HepG2 (cell line): Measurements from ENCODE around the gene UBFD1. TPM values are rescaled to one million over a fixed set of nuclear protein-coding genes. Genes with fewer than 3 reads are reported as not detected.

Source experiments
- ATAD3A ChIP-seq: sonication (generic); formaldehyde crosslinking; IDR thresholded peaks from 2 replicates; pipeline ENCODE4 v1.4.0; 2020; ENCODE audit warnings: missing genetic modification reagents
- CEBPG ChIP-seq: IDR thresholded peaks from 2 replicates; pipeline ENCODE4 v1.6.1; 2016
- ETS1 ChIP-seq: sonication (generic); formaldehyde crosslinking; IDR thresholded peaks from 2 replicates; pipeline ENCODE4 v1.4.0; 2020; ENCODE audit warnings: missing genetic modification reagents
- HNF4A ChIP-seq: sonication (generic); formaldehyde crosslinking; IDR thresholded peaks from 2 replicates; pipeline ENCODE4 v1.4.0; 2020; ENCODE audit warnings: missing genetic modification reagents
- KDM3A ChIP-seq: IDR thresholded peaks from 2 replicates; pipeline ENCODE4 v1.6.1; 2018; ENCODE audit warnings: low read depth, missing compliant biosample characterization
- MEIS2 ChIP-seq: sonication (generic); formaldehyde crosslinking; IDR thresholded peaks from 2 replicates; pipeline ENCODE4 v1.9.0; 2021; ENCODE audit warnings: mild to moderate bottlenecking, missing genetic modification reagents
- PAWR ChIP-seq: sonication (generic); formaldehyde crosslinking; IDR thresholded peaks from 2 replicates; pipeline ENCODE4 v1.4.0; 2020; ENCODE audit warnings: missing genetic modification reagents, mild to moderate bottlenecking, borderline replicate concordance
- RBM22 ChIP-seq: fragments of 200-400 bp; formaldehyde crosslinking; optimal IDR thresholded peaks from 2 replicates; pipeline ENCODE3; 2017; ENCODE audit warnings: mild to moderate bottlenecking, low read length, moderate library complexity
- ZNF333 ChIP-seq: sonication (generic); formaldehyde crosslinking; IDR thresholded peaks from 2 replicates; pipeline ENCODE4 v1.4.0; 2020; ENCODE audit warnings: mild to moderate bottlenecking, missing genetic modification reagents, borderline replicate concordance
- ZNF746 ChIP-seq: sonication (generic); formaldehyde crosslinking; IDR thresholded peaks from 2 replicates; pipeline ENCODE4 v1.8.0; 2022; ENCODE audit warnings: mild to moderate bottlenecking, missing genetic modification reagents
- ZNF781 ChIP-seq: sonication (generic); formaldehyde crosslinking; IDR thresholded peaks from 2 replicates; pipeline ENCODE4 v1.5.1; 2020; ENCODE audit warnings: borderline replicate concordance, mild to moderate bottlenecking, missing genetic modification reagents; ENCODE audit errors: not compliant biosample characterization
- polyA plus RNA-seq, 8 experiments: library from polyadenylated mRNA; depleted of rRNA in 3 of 8; stranded (reverse) in 7 of 8; unstranded in 1 of 8; fragments of >200 nt; fragmentation: Illumina TruSeq in 4 of 8; extraction: Trizol in 4 of 8; gene quantifications; 2 replicates each; pipeline versions ENCODE4 v1.2.1 to v1.2.3, GENCODE V29; 2011 to 2016; ENCODE audit warnings: low read depth in 4 of 8, missing spikeins in 1 of 8, mixed read lengths in 1 of 8; ENCODE audit not compliant: insufficient read depth in 1 of 8
- total RNA-seq, 5 experiments: library from RNA; depleted of rRNA; stranded (reverse); fragments of >200 nt; fragmentation: Illumina TruSeq; extraction: Trizol; gene quantifications; 2 replicates each; pipeline ENCODE4 v1.2.3, GENCODE V29; 2016; ENCODE audit warnings: low read depth in 1 of 5
- TF ChIP-seq, protein P1 (sequence below): sonication (generic); formaldehyde crosslinking; IDR thresholded peaks from one replicate; pipeline ENCODE4 v1.5.1; 2020; ENCODE audit warnings: mild to moderate bottlenecking, missing genetic modification reagents; ENCODE audit errors: not compliant biosample characterization
- TF ChIP-seq, protein P2 (sequence below): sonication (generic); formaldehyde crosslinking; IDR thresholded peaks from 2 replicates; pipeline ENCODE4 v1.9.0; 2021; ENCODE audit warnings: mild to moderate bottlenecking, missing genetic modification reagents

The UBFD1 gene
- total and polyA plus RNA-seq, 2 of the 13 experiments (the other 11 are each of a cell fraction or from before 2014, with no cell fraction given), result 100 to 111 TPM

GRCh38 chr16:23595246-23595950 lies 37.9 kb downstream of the UBFD1 start (continued):
- TF ChIP-seq, protein P1, sequence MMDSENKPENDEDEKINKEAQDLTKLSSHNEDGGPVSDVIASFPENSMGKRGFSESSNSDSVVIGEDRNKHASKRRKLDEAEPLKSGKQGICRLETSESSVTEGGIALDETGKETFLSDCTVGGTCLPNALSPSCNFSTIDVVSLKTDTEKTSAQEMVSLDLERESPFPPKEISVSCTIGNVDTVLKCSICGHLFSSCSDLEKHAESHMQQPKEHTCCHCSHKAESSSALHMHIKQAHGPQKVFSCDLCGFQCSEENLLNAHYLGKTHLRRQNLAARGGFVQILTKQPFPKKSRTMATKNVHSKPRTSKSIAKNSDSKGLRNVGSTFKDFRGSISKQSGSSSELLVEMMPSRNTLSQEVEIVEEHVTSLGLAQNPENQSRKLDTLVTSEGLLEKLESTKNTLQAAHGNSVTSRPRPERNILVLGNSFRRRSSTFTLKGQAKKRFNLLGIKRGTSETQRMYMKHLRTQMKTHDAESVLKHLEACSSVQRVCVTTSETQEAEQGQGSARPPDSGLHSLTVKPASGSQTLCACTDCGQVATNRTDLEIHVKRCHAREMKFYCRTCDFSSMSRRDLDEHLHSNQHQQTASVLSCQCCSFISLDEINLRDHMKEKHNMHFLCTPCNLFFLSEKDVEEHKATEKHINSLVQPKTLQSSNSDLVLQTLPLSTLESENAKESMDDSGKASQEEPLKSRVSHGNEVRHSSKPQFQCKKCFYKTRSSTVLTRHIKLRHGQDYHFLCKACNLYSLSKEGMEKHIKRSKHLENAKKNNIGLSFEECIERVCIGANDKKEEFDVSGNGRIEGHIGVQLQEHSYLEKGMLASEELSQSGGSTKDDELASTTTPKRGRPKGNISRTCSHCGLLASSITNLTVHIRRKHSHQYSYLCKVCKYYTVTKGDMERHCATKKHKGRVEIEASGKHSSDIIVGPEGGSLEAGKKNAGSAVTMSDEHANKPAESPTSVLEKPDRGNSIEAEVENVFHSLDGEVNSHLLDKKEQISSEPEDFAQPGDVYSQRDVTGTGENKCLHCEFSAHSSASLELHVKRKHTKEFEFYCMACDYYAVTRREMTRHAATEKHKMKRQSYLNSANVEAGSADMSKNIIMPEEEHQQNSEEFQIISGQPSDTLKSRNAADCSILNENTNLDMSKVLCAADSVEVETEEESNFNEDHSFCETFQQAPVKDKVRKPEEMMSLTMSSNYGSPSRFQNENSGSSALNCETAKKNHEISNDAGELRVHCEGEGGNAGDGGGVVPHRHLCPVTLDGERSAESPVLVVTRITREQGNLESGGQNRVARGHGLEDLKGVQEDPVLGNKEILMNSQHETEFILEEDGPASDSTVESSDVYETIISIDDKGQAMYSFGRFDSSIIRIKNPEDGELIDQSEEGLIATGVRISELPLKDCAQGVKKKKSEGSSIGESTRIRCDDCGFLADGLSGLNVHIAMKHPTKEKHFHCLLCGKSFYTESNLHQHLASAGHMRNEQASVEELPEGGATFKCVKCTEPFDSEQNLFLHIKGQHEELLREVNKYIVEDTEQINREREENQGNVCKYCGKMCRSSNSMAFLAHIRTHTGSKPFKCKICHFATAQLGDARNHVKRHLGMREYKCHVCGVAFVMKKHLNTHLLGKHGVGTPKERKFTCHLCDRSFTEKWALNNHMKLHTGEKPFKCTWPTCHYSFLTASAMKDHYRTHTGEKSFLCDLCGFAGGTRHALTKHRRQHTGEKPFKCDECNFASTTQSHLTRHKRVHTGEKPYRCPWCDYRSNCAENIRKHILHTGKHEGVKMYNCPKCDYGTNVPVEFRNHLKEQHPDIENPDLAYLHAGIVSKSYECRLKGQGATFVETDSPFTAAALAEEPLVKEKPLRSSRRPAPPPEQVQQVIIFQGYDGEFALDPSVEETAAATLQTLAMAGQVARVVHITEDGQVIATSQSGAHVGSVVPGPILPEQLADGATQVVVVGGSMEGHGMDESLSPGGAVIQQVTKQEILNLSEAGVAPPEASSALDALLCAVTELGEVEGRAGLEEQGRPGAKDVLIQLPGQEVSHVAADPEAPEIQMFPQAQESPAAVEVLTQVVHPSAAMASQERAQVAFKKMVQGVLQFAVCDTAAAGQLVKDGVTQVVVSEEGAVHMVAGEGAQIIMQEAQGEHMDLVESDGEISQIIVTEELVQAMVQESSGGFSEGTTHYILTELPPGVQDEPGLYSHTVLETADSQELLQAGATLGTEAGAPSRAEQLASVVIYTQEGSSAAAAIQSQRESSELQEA (CRISPR knock-in tag), result no peak
- TF ChIP-seq HNF4A (CRISPR knock-in tag) (peak; percentile 73), CEBPG (CRISPR knock-in tag) (no peak), MEIS2 (peak; percentile 20; the same call in 1 of the 2 replicates), KDM3A (CRISPR knock-in tag) (no peak), RBM22 (peak; percentile 70), PAWR (no peak), ZNF333 (0 out of 2 replicates have a peak, but pooled peaks have one; percentile 1), ETS1 (CRISPR knock-in tag) (0 out of 2 replicates have a peak, but pooled peaks have one; percentile 27), ATAD3A (no peak), ZNF781 (CRISPR knock-in tag) (peak; percentile 22), ZNF746 (CRISPR knock-in tag) (0 out of 2 replicates have a peak, but pooled peaks have one; percentile 19)
- TF ChIP-seq, protein P2, sequence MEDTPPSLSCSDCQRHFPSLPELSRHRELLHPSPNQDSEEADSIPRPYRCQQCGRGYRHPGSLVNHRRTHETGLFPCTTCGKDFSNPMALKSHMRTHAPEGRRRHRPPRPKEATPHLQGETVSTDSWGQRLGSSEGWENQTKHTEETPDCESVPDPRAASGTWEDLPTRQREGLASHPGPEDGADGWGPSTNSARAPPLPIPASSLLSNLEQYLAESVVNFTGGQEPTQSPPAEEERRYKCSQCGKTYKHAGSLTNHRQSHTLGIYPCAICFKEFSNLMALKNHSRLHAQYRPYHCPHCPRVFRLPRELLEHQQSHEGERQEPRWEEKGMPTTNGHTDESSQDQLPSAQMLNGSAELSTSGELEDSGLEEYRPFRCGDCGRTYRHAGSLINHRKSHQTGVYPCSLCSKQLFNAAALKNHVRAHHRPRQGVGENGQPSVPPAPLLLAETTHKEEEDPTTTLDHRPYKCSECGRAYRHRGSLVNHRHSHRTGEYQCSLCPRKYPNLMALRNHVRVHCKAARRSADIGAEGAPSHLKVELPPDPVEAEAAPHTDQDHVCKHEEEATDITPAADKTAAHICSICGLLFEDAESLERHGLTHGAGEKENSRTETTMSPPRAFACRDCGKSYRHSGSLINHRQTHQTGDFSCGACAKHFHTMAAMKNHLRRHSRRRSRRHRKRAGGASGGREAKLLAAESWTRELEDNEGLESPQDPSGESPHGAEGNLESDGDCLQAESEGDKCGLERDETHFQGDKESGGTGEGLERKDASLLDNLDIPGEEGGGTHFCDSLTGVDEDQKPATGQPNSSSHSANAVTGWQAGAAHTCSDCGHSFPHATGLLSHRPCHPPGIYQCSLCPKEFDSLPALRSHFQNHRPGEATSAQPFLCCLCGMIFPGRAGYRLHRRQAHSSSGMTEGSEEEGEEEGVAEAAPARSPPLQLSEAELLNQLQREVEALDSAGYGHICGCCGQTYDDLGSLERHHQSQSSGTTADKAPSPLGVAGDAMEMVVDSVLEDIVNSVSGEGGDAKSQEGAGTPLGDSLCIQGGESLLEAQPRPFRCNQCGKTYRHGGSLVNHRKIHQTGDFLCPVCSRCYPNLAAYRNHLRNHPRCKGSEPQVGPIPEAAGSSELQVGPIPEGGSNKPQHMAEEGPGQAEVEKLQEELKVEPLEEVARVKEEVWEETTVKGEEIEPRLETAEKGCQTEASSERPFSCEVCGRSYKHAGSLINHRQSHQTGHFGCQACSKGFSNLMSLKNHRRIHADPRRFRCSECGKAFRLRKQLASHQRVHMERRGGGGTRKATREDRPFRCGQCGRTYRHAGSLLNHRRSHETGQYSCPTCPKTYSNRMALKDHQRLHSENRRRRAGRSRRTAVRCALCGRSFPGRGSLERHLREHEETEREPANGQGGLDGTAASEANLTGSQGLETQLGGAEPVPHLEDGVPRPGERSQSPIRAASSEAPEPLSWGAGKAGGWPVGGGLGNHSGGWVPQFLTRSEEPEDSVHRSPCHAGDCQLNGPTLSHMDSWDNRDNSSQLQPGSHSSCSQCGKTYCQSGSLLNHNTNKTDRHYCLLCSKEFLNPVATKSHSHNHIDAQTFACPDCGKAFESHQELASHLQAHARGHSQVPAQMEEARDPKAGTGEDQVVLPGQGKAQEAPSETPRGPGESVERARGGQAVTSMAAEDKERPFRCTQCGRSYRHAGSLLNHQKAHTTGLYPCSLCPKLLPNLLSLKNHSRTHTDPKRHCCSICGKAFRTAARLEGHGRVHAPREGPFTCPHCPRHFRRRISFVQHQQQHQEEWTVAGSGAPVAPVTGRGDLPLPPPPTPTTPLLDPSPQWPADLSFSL (CRISPR knock-in tag), result peak; percentile 17; the same call in 1 of the 2 replicates
